ENCODE data around the gene HCFC1. TPM values are rescaled to one million over a fixed set of nuclear protein-coding genes. Genes with fewer than 3 reads are reported as not detected.

HCFC1 gene
- total RNA-seq, 1 experiment from 2014 or later, result 12.8 TPM

DNA sequence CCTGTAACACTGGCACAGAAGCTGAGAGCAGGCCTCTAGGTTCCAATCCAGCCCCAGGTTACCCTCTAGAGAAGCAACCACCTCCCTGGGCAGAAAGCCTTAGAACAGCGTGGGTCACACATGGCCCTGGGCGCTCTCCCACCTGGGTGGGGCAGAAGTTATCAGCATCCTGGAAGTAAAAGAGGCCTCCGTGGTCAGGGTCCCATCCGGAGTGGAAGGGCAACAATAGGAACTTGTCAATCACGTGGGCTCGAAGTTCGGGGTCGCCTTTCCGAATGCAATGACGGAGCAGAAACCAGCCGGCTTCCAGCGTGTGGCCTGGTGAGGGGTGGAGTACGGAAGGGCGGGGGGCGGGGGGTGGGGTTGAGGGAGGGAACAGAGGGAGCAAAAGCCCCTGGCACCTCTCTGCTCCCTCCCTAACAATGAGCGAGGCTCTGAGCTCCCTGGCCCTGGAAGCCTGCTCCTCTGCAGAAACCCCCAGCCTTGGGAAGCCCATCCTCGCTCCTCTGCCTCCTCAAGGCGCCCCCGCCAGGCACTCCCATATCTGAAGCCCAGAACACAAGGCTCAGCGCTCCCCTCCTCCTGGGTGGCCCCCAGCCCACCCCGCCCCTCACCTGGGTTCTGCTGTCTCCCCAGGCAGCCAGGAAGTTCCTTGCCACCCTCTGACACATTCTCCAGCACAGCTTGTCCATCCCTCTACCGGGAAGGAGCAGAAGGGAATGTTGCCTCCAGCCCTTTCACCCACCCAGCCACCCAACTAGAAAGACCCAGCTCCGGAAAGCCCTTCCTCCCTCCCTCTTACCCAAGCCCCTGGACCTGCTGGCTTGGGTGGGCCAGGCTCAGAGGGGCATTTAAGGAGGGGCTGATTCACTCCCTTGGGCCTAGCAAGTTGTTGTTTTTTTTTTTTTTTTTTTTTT is 30.0 kb downstream of the HCFC1 start:
- H3K4me3 ChIP-seq, result no peak overlapping the region
- no peaks in the 10 kb centered on the region for H3K36me3 ChIP-seq
- no peaks in the 10 kb centered on the region for H3K9me3 ChIP-seq
- DNase-seq, result no peak
- H3K27me3 ChIP-seq, result no peaks in the 10 kb centered on the region

DNA sequence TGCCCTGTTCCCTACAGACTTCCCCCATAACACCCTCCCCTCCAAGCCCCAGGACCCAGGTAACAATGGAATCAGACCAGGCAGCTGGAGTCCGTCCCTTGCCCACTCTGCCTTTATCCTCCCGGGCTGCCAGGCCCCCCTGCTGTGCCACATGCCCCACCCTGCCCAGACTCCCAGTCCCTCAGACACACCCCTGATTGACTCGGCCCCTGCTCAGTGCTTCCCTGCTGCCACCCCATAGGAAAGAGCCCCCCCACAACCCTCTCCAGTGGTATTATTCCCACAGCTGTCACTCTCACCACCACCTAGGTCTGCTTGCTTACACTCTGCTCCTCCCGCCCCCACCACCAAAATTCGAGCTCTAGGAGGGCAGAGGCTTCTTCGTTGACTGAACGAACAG is 32.0 kb downstream of the HCFC1 start:
- Histone ChIP-seq H3K27me3 (no peaks in the 10 kb centered on the region), H3K9me3 (no peaks in the 10 kb centered on the region), H3K4me3 (no peak overlapping the region), H3K36me3 (no peaks in the 10 kb centered on the region)
- no peak for DNase-seq

DNA sequence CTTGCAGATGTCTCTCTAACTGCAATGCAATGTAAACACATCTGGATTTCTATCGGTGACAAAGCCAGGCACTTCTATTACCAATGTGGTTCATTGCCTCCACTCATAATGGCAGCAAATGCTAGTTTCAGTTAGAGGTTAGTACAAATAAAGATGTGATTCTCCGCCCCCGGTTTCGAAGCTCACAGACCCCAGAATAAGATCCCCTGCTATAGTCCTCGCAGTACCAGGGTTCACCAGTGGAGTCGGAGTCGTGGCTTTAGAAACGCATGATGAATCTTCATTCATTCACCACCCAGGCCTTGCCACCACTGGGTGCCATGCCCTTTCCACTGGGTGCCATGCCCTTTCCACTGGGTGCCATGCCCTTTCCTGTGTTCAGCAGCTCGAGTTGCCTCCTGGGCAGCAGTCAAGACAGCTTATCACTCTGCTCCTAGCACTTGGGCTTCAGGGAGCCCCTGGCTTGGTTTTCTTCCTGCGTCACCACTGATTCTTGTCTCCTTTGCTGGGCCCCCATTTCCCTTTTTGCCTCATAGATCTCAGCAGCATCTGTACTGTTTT is 33.3 kb downstream of the HCFC1 start:
- no peaks in the 10 kb centered on the region for H3K36me3 ChIP-seq
- H3K9me3 ChIP-seq, result no peaks in the 10 kb centered on the region
- H3K4me3 ChIP-seq, result no peak overlapping the region
- no peak for DNase-seq
- no peaks in the 10 kb centered on the region for H3K27me3 ChIP-seq

DNA sequence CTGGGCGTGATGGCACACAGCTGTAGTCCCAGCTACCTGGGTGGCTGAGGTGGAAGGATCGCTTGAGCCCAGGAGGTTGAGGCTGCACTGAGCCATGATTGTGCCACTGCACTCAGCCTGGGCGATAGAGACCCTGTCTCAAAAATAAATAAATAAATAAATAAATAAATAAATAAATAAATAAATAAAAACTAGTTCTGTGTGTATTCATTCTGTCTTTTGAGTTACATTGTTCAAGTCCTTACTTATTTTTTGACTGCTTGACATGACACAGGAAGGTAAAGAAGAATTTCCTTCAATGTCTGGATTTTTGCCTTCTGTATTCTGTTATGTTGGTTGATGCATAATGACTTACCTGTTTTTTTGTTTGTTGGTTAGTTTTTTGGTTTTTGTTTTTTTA is 34.6 kb downstream of the HCFC1 start:
- H3K4me3 ChIP-seq, result no peak overlapping the region
- DNase-seq, result no peak
- H3K9me3 ChIP-seq, result no peaks in the 10 kb centered on the region
- H3K36me3 ChIP-seq, result peaks cover 4% of the 10 kb centered on the region; the same call in 1 of the 2 replicates
- H3K27me3 ChIP-seq, result no peaks in the 10 kb centered on the region

DNA sequence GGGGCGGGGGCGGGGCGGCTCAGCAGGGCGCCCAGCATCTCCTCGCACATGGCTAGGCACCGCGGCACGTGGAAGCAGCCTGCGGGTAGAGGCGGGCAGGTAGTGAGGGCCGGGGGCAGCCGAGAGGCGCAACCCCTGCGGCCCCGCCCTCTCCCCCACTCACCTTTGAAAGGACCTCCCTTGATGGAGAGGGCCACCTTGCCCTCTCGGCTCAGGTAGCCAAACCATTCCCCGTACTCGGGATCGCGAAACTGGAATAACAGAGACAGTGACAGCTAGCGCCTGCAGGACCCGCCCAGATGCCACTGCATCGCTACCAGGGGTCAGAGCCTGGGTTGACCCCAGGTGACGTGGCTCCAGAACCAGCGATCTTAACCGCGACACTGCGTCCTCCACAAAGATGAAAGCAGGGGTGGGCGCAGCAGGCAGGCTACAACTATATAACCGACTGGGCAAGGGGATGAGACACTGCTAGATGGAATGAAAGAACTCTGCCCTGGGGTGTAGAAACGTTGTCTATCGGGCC is 36.2 kb downstream of the HCFC1 start:
- H3K9me3 ChIP-seq, result no peaks in the 10 kb centered on the region
- H3K36me3 ChIP-seq, result peaks cover 4% of the 10 kb centered on the region; the same call in 1 of the 2 replicates
- no peaks in the 10 kb centered on the region for H3K27me3 ChIP-seq
- peak overlapping the region; percentile 28 for H3K4me3 ChIP-seq
- DNase-seq, result no peak

DNA sequence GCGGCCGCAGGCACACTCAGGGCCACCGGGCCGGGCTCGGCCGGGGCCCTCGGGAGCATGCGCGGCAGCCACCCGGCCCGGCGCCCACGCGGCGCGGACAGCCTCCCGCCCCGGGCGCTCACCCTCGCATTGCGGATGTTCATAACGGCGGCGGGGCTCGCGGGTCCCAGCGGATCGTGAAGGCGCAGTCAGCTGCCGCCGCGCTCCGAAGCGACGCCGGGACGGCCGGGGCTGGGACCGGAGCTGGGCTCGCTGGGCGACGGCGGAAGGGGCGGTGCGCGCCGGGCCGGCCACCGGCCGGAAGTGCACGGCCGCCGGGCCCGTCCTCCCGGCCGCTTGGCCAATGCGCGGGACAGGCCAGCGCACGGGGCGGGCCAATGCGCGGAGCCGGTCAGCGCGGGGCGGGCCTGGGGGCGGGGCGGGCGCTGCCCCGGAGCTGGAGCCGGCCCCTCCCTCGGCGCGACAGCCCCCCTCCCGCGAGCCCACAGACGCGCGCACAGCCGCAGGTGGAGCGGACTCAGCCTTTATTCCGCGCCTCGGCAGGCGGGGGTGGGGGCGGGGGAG is 36.8 kb downstream of the HCFC1 start, which contains the start of gene NAA10:
NAA10 (minus strand) TSS at position 276 of the 564 bp plus-strand sequence; CDS start at position 143, 133 bp downstream.
- H3K27me3 ChIP-seq, result no peaks in the 10 kb centered on the region
- peaks cover 4% of the 10 kb centered on the region; the same call in 1 of the 2 replicates for H3K36me3 ChIP-seq
- DNase-seq, result peak; percentile 76
- H3K9me3 ChIP-seq, result no peaks in the 10 kb centered on the region
- H3K4me3 ChIP-seq, result peak within 1 kb of the TSS; percentile 65

DNA sequence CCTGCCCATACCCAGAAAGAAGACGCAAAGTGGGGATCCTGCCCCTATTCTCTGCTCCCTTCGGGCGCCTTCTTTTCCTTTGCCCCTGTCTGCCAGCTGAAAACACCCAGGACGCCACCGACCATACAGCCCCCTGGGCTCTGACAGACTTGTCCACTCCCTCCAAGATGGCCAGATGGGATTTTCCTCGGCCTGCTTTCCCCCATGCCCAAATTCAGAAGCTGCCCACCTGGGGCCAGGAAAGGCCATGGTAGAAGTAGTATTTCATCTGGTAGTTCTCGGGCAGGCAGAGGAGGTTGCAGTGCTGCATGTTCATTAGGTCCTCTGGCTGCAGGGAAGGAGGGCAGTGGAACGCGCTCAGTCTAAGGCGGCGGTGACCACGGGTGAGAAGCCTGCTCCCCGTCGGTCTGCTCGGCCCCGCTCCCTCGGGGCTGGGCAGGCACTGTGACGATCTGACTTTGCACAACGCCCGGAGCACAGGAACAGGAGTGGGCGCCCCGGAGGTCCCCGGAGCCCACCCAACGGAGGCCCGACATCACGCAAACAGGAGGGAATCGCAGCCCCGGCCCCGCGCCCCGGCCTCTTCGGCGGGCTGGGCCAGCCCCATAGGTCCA is 37.4 kb downstream of the HCFC1 start:
- Histone ChIP-seq H3K9me3 (no peaks in the 10 kb centered on the region), H3K36me3 (peaks cover 4% of the 10 kb centered on the region; the same call in 1 of the 2 replicates), H3K4me3 (peak overlapping the region; percentile 65), H3K27me3 (no peaks in the 10 kb centered on the region)
- DNase-seq, result no peak

DNA sequence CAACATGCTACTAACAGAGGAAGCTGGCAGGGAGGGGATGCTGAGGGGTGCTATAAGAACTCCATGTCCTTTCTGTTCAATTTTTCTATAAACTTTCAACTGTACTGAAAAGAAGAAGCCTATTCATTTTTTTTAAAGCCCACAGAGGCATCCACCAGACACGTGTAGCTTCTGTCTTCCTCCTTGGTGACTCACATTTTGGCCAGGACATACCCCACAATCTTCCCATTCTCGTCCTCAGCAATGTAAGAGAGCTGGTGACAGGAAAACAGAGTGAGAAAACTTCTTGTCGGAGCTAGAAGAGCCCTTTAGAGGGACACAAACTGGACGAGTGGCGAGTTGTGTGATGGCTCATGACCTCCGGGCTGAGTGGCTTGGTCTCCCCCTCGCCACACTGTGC is 37.9 kb downstream of the HCFC1 start:
- Histone ChIP-seq H3K27me3 (no peaks in the 10 kb centered on the region), H3K9me3 (no peaks in the 10 kb centered on the region), H3K4me3 (peak overlapping the region; percentile 65), H3K36me3 (peaks cover 4% of the 10 kb centered on the region; the same call in 1 of the 2 replicates)
- DNase-seq, result no peak

DNA sequence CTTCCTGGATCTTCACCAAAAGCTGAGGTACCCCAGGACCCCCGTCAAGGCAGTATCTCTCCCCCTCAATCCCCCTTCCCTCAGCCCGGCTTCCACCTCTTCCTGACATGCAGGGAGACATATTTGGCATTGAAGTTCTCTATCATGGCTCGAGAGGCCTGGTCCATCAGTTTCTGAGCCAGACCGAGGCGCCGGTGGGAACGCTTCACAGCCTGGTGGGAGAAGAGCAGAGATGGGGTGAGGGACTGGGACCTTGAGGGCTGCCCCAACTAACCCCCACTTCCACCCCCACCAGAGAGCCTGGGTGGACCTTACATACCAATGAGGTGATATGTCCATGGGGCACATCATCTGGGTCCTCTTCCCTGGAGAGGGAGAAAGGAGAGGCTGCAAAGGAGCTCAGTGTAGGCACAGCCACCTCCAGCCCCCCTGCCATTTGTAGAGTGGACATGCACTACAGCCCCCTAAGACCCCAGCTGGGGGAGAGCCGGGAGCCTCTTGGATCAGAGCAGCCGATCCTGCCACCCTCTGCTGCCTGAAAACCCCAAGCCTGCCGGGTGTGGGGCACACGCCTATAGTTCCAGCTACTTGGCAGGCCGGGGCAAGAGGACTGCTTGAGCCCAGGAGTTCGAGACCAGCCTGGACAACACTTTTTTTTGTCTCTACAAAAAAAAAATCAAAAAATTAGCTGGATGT is 39.2 kb downstream of the HCFC1 start:
- no peak for DNase-seq
- peaks cover 4% of the 10 kb centered on the region; the same call in 1 of the 2 replicates for H3K36me3 ChIP-seq
- H3K4me3 ChIP-seq, result no peak overlapping the region
- H3K27me3 ChIP-seq, result no peaks in the 10 kb centered on the region
- H3K9me3 ChIP-seq, result no peaks in the 10 kb centered on the region

DNA sequence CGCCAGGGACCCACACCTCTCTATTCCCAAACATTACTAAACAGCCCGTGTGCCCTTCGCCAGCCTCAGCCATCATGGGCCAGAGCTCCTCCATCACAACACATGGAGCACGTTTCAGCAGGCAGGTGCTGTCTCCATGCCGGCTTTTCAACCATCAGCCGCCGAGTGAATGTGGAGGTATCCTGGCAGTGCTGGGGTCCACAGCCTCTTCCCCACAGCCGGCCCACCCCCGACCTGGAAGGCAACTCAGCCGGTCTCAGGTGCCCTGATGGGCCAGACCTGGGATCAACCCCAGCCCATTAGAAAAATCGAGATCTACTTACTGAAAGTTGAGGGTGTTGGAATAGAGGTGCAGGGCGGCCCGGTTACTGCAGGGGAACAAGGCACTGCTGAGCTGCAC is 39.9 kb downstream of the HCFC1 start:
- Histone ChIP-seq H3K9me3 (no peaks in the 10 kb centered on the region), H3K36me3 (peaks cover 4% of the 10 kb centered on the region; the same call in 1 of the 2 replicates), H3K27me3 (no peaks in the 10 kb centered on the region), H3K4me3 (no peak overlapping the region)
- DNase-seq, result no peak

DNA sequence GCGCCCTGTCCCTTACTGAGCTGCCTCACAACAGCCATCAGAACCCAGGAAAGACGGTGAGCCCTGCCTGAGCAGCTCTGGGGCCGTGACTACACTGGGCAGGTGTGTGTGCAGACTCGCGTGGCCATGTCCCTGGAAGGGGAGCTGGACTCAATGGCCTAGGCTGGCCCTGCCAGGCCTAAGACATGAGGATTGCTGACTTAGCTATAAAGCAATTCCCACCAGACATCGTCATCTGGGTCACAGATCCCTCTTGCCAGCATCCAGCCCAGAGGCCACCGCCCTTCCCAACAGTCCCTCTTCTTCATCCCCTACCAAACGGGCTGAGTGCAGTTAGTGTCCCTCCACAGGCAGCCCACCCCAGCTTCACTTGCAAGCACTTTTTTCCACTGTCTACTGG is 40.5 kb downstream of the HCFC1 start:
- DNase-seq, result no peak
- H3K9me3 ChIP-seq, result no peaks in the 10 kb centered on the region
- H3K36me3 ChIP-seq, result peaks cover 4% of the 10 kb centered on the region; the same call in 1 of the 2 replicates
- no peaks in the 10 kb centered on the region for H3K27me3 ChIP-seq
- no peak overlapping the region for H3K4me3 ChIP-seq

DNA sequence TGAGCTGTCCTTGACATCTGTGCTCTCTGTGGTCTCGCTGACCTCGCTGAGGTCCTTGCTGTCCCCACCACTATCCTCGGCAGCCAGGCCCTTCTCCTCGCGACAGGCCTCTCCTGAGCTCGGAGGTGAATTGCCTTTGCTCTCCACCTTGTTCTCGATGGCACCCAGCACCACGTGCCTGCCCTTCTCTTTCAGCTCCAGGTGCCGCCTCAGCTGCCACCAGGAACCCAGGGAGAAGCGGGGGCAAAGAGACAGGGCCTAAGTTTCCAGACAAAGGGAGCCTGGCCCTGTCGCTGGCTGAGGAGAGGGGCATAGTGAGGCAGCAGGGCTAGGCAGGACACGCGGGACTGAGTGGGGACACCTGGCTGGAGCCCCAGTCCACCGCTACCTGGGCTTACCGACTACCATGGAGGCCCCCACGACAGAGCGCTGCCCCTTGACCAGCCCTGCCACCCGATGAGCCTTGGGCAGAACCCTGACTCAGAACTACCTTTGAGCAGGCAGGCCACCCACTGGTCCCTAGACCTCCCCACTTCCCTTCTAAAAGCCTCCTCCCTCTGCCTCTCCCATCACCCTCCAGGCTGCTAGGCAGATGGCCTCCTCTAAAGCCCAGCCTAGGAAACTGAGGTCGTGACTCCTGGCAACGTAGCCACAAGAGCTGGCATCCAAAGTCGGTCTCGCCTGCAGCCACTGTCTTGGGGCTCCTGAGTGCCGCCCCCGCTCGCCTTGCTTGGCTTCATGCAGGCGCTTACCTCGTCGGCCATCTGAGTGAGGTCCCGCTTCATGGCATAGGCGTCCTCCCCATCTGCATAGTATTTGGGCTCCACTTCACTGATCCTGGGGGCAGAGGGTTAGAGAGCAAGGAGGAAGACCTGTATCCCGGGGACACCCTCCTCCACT is 41.4 kb downstream of the HCFC1 start:
- Histone ChIP-seq H3K9me3 (no peaks in the 10 kb centered on the region), H3K4me3 (no peak overlapping the region), H3K27me3 (no peaks in the 10 kb centered on the region), H3K36me3 (peaks cover 4% of the 10 kb centered on the region; the same call in 1 of the 2 replicates)
- no peak for DNase-seq

DNA sequence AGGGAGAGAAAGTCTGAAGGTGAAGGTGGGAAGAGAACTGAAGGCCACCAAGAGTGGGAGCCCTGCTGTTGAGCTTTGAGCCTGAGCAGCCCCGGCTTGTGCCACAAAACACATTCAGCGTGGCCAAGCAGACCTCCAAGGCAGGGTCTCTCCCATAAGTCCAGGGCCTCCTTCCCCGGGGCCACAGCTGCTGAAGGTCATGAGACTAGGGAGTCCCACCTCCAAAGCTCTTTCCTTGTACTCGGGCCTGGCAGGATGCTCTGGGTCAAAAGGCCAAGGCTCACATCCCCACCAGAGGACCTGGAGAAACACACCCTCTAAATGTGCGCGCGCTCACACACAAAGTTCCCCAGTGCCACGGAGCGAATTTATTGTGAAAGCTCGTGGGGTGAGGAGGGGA is 42.0 kb downstream of the HCFC1 start:
- H3K9me3 ChIP-seq, result no peaks in the 10 kb centered on the region
- DNase-seq, result no peak
- H3K27me3 ChIP-seq, result no peaks in the 10 kb centered on the region
- peaks cover 4% of the 10 kb centered on the region; the same call in 1 of the 2 replicates for H3K36me3 ChIP-seq
- no peak overlapping the region for H3K4me3 ChIP-seq

DNA sequence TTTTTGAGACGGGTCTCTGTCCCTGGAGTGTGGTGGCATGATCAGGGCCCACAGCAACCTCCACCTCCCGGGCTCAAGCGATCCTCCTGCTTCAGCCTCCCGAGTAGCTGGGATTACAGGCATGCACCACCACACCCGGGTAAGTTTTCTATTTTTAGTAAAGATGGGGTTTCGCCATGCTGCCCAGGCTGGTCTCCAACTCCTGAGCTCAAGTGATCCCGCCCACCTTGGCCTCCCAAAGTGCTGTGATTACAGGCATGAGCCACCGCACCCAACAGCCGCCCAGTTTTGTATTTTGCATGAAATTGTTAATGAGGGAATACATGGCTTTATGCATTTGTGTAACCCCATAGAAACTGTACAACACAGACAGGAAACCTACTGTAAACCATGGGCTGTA is 42.8 kb downstream of the HCFC1 start:
- Histone ChIP-seq H3K36me3 (peaks cover 4% of the 10 kb centered on the region; the same call in 1 of the 2 replicates), H3K4me3 (no peak overlapping the region), H3K9me3 (no peaks in the 10 kb centered on the region), H3K27me3 (no peaks in the 10 kb centered on the region)
- DNase-seq, result no peak
